Pancreas (tissue), 10 donors: ENCODE measurements around the gene DOCK3. TPM values are rescaled to one million over a fixed set of nuclear protein-coding genes. Genes with fewer than 3 reads are reported as not detected.
"Not testable (repeated sequence)": the region's sequence is repeated elsewhere in the genome, so short reads cannot be mapped to it uniquely, and the experiment has no call there.

Source experiments
- ATAC-seq, 4 donors: fragments of 200-7000 bp; cut with Tn5 transposase; one replicate each; pipeline versions ENCODE4 v1.8.0 to v1.9.1; 2020; ENCODE audit warnings: mild to moderate bottlenecking in 4 of 4, moderate library complexity in 4 of 4
- DNase-seq, 6 donors: peaks; one replicate each; pipeline ENCODE4 v3.0.0-alpha.2; 2020
- FAIRE-seq: peaks from 2 replicates; lab custom pipeline; 2012; peaks lifted over from hg19 to GRCh38; lab: Jason Lieb, UNC
- H3K27ac ChIP-seq, 4 donors: fragments of 200-600 bp; sonication (generic); 1 replicate in 3 of 4; 2 replicates in 1 of 4; pipeline versions ENCODE4 v1.5.0 to v1.8.0; 2020
- H3K27me3 ChIP-seq, 4 donors: fragments of 200-600 bp; one replicate each; pipeline ENCODE4 v1.8.0; 2021
- H3K36me3 ChIP-seq, 3 donors: fragments of 200-600 bp; sonication (generic) in 1 of 3; one replicate each; pipeline versions ENCODE4 v1.5.0 to v1.8.0; 2020 to 2021
- H3K4me1 ChIP-seq, 3 donors: fragments of 200-600 bp; one replicate each; pipeline ENCODE4 v1.8.0; 2021
- H3K4me3 ChIP-seq, 4 donors: fragments of 200-600 bp; sonication (generic) in 2 of 4; one replicate each; pipeline versions ENCODE4 v1.5.0 to v1.8.0; 2020 to 2021
- H3K9me3 ChIP-seq, 4 donors: fragments of 200-600 bp; one replicate each; pipeline ENCODE4 v1.8.0; 2021
- WGBS, 2 donors: extraction: QIAGEN DNeasy Blood & Tissue Kit; methylation state at CpG; one replicate each; pipeline ENCODE4 v1.1.7; 2013; 5-methylcytosine and 5-hydroxymethylcytosine counted together
- intact Hi-C, 3 donors: fragments of 100-400 bp; cut with DNase I; formaldehyde crosslinking; loops; one replicate each; pipeline versions ENCODE4 v1.11.1 to v1.14.2; 2022
- polyA plus RNA-seq, 2 donors: library from polyadenylated mRNA; stranded (reverse); fragments of 200-250 nt; gene quantifications; one replicate each; pipeline ENCODE4 v1.2.3, GENCODE V29; 2013
- total RNA-seq, 6 donors: library from RNA; stranded (reverse); fragmentation: NEBNext Ultra II Directional in 4 of 6; extraction: Animal tissue kit (Norgen Biotek cat#: 25700) in 4 of 6; gene quantifications; one replicate each; pipeline versions ENCODE4 v1.2.1 to v1.2.4, GENCODE V29; 2021 to 2023
- TF ChIP-seq, protein P1 (sequence below), 4 donors: fragments of 200-600 bp; sonication (generic) in 3 of 4; IDR thresholded peaks; one replicate each; pipeline versions ENCODE4 v1.5.0 to v1.8.0; 2021; ENCODE audit warnings: antibody characterized with exemption in 4 of 4
- donor health status: healthy with polysubstance abuse.
- donor health status: DM: no; HTN: no; CAD: no; lungs with moderate emphysema.
- donor health status: DM: no; HTN: no; CAD: no.
- donor health status: control.
- donor health status: control.
- donor health status: Bipolar disorder and iron deficiency.
- donor health status: DM: yes; HTN: yes; CAD: no.
- donor health status: DM: no; HTN: no; CAD: no.
- donor health status: DM: no; HTN: no; CAD: no.
- donor health status: DM: yes; HTN: yes; CAD: no.

The DOCK3 gene
- total and polyA plus RNA-seq, 8 donors = 0.09 to 1.5 (median 0.36) TPM

DNA sequence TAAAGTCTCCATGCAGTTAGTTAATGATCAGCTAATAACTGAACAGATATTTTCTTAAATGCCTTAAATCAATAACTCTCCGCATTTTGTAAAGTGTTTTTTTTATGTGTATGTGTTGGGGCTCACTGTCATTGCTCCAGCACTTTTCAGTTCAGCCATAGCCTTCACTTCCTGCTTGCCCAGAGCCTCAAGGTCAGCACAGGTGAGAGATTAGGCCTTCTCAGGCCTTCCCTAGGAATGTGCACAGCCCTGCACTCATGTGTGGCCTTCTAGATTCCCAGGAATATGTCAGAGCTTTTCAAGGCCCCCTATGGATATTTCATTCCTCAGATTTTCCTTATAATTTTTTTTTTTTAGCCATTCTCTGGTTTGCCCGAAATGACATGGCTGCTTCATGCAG lies 632.7 kb downstream of the DOCK3 start:
- intact Hi-C loops = no loop called here
- Histone ChIP-seq H3K9me3 (no peaks in the 10 kb centered on the region), H3K36me3 (no peaks in the 10 kb centered on the region), H3K4me3 (no peak overlapping the region), H3K4me1 (no peaks in the 10 kb centered on the region), H3K27ac (no peak overlapping the region), H3K27me3 (no peaks in the 10 kb centered on the region)
- TF ChIP-seq, protein P1, sequence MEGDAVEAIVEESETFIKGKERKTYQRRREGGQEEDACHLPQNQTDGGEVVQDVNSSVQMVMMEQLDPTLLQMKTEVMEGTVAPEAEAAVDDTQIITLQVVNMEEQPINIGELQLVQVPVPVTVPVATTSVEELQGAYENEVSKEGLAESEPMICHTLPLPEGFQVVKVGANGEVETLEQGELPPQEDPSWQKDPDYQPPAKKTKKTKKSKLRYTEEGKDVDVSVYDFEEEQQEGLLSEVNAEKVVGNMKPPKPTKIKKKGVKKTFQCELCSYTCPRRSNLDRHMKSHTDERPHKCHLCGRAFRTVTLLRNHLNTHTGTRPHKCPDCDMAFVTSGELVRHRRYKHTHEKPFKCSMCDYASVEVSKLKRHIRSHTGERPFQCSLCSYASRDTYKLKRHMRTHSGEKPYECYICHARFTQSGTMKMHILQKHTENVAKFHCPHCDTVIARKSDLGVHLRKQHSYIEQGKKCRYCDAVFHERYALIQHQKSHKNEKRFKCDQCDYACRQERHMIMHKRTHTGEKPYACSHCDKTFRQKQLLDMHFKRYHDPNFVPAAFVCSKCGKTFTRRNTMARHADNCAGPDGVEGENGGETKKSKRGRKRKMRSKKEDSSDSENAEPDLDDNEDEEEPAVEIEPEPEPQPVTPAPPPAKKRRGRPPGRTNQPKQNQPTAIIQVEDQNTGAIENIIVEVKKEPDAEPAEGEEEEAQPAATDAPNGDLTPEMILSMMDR (IDR thresholded peaks at IDR 0.05) = no peak
- peak in 1 of 6 donors; percentile 27 for DNase-seq
- no peak for FAIRE-seq
- 57 to 58% methylated on average over 2 of the region's 2 CpGs for WGBS, 2 donors
- peak in 2 of 4 donors; percentile 72 to 94 for ATAC-seq

DNA sequence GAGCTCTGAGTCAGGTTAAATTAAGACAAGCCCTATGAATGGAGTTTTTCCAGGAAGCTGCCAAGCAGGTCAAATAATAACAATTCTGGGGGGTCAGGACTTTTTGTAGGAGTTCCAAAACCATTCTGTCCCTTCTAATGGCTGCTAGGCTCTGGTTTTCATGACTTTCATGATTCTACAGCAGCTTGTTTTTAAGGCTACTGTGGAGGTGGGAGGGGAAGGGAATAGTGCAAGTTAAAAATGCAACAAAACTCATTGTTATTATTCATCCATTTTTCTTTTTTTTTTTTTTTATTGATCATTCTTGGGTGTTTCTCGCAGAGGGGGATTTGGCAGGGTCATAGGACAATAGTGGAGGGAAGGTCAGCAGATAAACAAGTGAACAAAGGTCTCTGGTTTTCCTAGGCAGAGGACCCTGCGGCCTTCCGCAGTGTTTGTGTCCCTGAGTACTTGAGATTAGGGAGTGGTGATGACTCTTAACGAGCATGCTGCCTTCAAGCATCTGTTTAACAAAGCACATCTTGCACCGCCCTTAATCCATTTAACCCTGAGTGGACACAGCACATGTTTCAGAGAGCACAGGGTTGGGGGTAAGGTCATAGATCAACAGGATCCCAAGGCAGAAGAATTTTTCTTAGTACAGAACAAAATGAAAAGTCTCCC lies 633.3 kb downstream of the DOCK3 start:
- H3K4me1 ChIP-seq, intact Hi-C loops, ATAC-seq, H3K9me3 ChIP-seq, H3K27me3 ChIP-seq, DNase-seq, H3K27ac ChIP-seq, H3K36me3 ChIP-seq, FAIRE-seq, H3K4me3 ChIP-seq: not testable (repeated sequence)
- 60 to 75% methylated on average over 1 of the region's 5 CpGs for WGBS, 2 donors

- intact Hi-C loops = no loop called here
- DNase-seq = no peak
- Histone ChIP-seq H3K27me3 (no peaks in the 10 kb centered on the region), H3K9me3 (no peaks in the 10 kb centered on the region), H3K27ac (no peak overlapping the region), H3K4me1 (no peaks in the 10 kb centered on the region), H3K4me3 (no peak overlapping the region), H3K36me3 (no peaks in the 10 kb centered on the region)
- no peak for FAIRE-seq
- 33 to 39% methylated on average over 1 of the region's 1 CpG for WGBS, 2 donors
- TF ChIP-seq, protein P1 (IDR thresholded peaks at IDR 0.05) = no peak
- ATAC-seq = peak in 1 of 4 donors; percentile 40
Observed at GRCh38 chr3:51311055-51311454, 636.3 kb downstream of the DOCK3 start.

DNA sequence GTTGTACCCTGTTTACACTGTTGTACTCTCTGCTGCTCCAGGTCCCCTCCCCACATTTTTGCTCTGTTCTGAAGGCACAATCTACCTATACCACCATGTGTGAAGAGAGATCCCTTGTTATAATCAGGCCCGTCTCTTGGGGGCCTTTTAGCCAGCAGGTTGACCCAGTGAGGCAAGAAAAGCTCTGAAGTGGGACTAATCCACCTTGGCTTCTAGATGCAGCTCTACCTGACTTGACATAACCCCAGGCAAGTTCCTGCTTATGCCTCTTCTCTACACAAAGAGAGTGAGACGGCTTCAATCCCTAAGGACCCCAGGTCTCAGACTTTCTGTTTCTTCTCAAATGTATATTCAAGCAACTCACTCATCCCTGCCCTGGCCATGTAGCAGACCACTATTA lies 653.5 kb downstream of the DOCK3 start:
- no peaks in the 10 kb centered on the region for H3K9me3 ChIP-seq
- H3K4me1 ChIP-seq = no peaks in the 10 kb centered on the region
- intact Hi-C loops = no loop called here
- TF ChIP-seq, protein P1 (IDR thresholded peaks at IDR 0.05) = no peak
- H3K4me3 ChIP-seq = no peak overlapping the region
- H3K36me3 ChIP-seq = no peaks in the 10 kb centered on the region
- no peaks in the 10 kb centered on the region for H3K27me3 ChIP-seq
- WGBS, 2 donors = 82 to 98% methylated on average over 2 of the region's 2 CpGs
- no peak overlapping the region for H3K27ac ChIP-seq
- no peak for DNase-seq
- ATAC-seq = no peak
- no peak for FAIRE-seq

DNA sequence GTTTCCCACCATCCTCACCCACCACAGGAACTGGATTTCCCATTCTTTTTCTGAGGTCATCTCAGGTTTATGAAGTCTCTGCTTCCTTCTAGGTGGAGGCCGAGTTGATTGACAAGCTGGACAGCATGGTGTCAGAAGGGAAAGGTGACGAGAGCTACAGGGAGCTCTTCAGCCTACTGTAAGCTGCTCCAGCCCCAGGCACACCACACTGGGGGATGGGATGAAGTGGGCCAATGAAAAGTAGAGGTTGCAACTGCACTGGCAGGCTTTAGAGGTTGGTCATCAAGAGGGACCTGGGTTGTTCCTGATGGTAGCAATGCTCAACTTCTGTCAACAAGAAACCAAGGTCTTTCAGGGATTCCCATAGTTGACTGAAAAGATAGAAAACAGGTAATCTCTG lies 655.3 kb downstream of the DOCK3 start:
- Histone ChIP-seq H3K27me3 (no peaks in the 10 kb centered on the region), H3K4me1 (no peaks in the 10 kb centered on the region), H3K9me3 (no peaks in the 10 kb centered on the region), H3K4me3 (no peak overlapping the region), H3K36me3 (no peaks in the 10 kb centered on the region), H3K27ac (no peak overlapping the region)
- DNase-seq (no peak), FAIRE-seq (no peak), ATAC-seq (no peak)
- TF ChIP-seq, protein P1 (IDR thresholded peaks at IDR 0.05) = no peak
- intact Hi-C loops = no loop called here
- 59 to 64% methylated on average over 2 of the region's 2 CpGs for WGBS, 2 donors
